Activated B cell treated with CpG ODN at 0.5 μM for 24 hours (primary cell): ENCODE data around the gene PAWR. TPM values are rescaled to one million over a fixed set of nuclear protein-coding genes. Genes with fewer than 3 reads are reported as not detected.

ENCODE experiments used
- ATAC-seq: fragments of 200-7000 bp; cut with Tn5 transposase; one replicate; pipeline ENCODE4 v1.10.0; 2021; ENCODE audit warnings: low read depth, mild to moderate bottlenecking, moderate library complexity
- CTCF ChIA-PET: fragments of 350-600 bp; sonication (Branson Sonifier 250); formaldehyde crosslinking; loops from one replicate; lab custom pipeline; 2021; ENCODE audit warnings: antibody characterized with exemption; lab: Charles Lee
- POLR2A ChIA-PET: fragments of 350-600 bp; sonication (Branson Sonifier 250); formaldehyde crosslinking; loops from one replicate; lab custom pipeline; 2021; ENCODE audit warnings: antibody characterized with exemption; lab: Charles Lee
- DNase-seq: peaks from one replicate; pipeline ENCODE4 v3.0.0; 2022
- H3K27ac Mint-ChIP-seq: one replicate; pipeline ENCODE4 v1.8.0; 2020; ENCODE audit warnings: mixed read lengths
- H3K27me3 Mint-ChIP-seq: one replicate; pipeline ENCODE4 v1.8.0; 2021; ENCODE audit warnings: mixed read lengths
- H3K36me3 Mint-ChIP-seq: one replicate; pipeline ENCODE4 v1.8.0; 2021; ENCODE audit warnings: low read depth, mixed read lengths
- H3K4me1 Mint-ChIP-seq: one replicate; pipeline ENCODE4 v1.8.0; 2021; ENCODE audit warnings: mixed read lengths
- H3K4me3 Mint-ChIP-seq: one replicate; pipeline ENCODE4 v1.8.0; 2020; ENCODE audit warnings: mild to moderate bottlenecking, mixed read lengths
- H3K9me3 Mint-ChIP-seq: one replicate; pipeline ENCODE4 v1.8.0; 2020; ENCODE audit warnings: mixed read lengths
- CTCF ChIP-seq: fragments of 200-600 bp; IDR thresholded peaks from one replicate; pipeline ENCODE4 v1.8.0; 2022; ENCODE audit warnings: antibody characterized with exemption, mild to moderate bottlenecking
- intact Hi-C: fragments of 100-400 bp; cut with micrococcal nuclease; formaldehyde crosslinking; loops from one replicate; pipeline ENCODE4 v1.15.1; 2024
- total RNA-seq: library from RNA; stranded (reverse); gene quantifications from 2 replicates; pipeline ENCODE4 v1.2.3, GENCODE V29; 2022

PAWR gene
- total RNA-seq, 1 donor from 2014 or later, result 53.1 TPM

GRCh38 chr12:79590751-79591150 lies 100.0 kb downstream of the PAWR start:
- Mint-ChIP-seq H3K36me3 (peaks cover 40% of the 10 kb centered on the region), H3K27ac (no peak overlapping the region), H3K4me3 (no peak overlapping the region), H3K9me3 (no peaks in the 10 kb centered on the region), H3K27me3 (no peaks in the 10 kb centered on the region), H3K4me1 (no peaks in the 10 kb centered on the region)
- no peak for ATAC-seq
- DNase-seq, result no peak
- TF ChIP-seq CTCF, result no peak
- intact Hi-C loops, result no loop called here
- ChIA-PET POLR2A (no interaction called here), CTCF (no interaction called here)

- H3K4me3 Mint-ChIP-seq, result no peak overlapping the region
- DNase-seq, result no peak
- no peak overlapping the region for H3K27ac Mint-ChIP-seq
- no peaks in the 10 kb centered on the region for H3K4me1 Mint-ChIP-seq
- CTCF ChIA-PET, result no interaction called here
- H3K9me3 Mint-ChIP-seq, result no peaks in the 10 kb centered on the region
- no peak for ATAC-seq
- intact Hi-C loops, result no loop called here
- TF ChIP-seq CTCF, result no peak
- peaks cover 29% of the 10 kb centered on the region for H3K36me3 Mint-ChIP-seq
- POLR2A ChIA-PET, result no interaction called here
- H3K27me3 Mint-ChIP-seq, result no peaks in the 10 kb centered on the region
Observed at GRCh38 chr12:79587368-79587767, 103.4 kb downstream of the PAWR start.

- ChIA-PET POLR2A (no interaction called here), CTCF (no interaction called here)
- DNase-seq (no peak), ATAC-seq (no peak)
- no peak for TF ChIP-seq CTCF
- H3K4me3 Mint-ChIP-seq, result no peak overlapping the region
- no peaks in the 10 kb centered on the region for H3K9me3 Mint-ChIP-seq
- H3K36me3 Mint-ChIP-seq, result peaks cover 20% of the 10 kb centered on the region
- no peak overlapping the region for H3K27ac Mint-ChIP-seq
- H3K27me3 Mint-ChIP-seq, result no peaks in the 10 kb centered on the region
- intact Hi-C loops, result no loop called here
- H3K4me1 Mint-ChIP-seq, result no peaks in the 10 kb centered on the region
Observed at GRCh38 chr12:79585147-79585546, 105.6 kb downstream of the PAWR start.

- Mint-ChIP-seq H3K4me3 (no peak overlapping the region), H3K27ac (no peak overlapping the region), H3K4me1 (no peaks in the 10 kb centered on the region), H3K36me3 (peaks cover 52% of the 10 kb centered on the region), H3K27me3 (no peaks in the 10 kb centered on the region), H3K9me3 (peaks cover 7% of the 10 kb centered on the region)
- CTCF ChIA-PET, result no interaction called here
- DNase-seq (no peak), ATAC-seq (no peak)
- TF ChIP-seq CTCF, result no peak
- intact Hi-C loops, result no loop called here
- POLR2A ChIA-PET, result no interaction called here
Observed at GRCh38 chr12:79573820-79574219, 116.9 kb downstream of the PAWR start.

GRCh38 chr12:79569679-79570078 lies 121.1 kb downstream of the PAWR start:
- Mint-ChIP-seq H3K27ac (no peak overlapping the region), H3K9me3 (peaks cover 4% of the 10 kb centered on the region), H3K27me3 (no peaks in the 10 kb centered on the region), H3K4me3 (no peak overlapping the region), H3K4me1 (peaks cover 13% of the 10 kb centered on the region), H3K36me3 (peaks cover 52% of the 10 kb centered on the region)
- intact Hi-C loops, result no loop called here
- POLR2A ChIA-PET, result no interaction called here
- ATAC-seq (no peak), DNase-seq (no peak)
- no peak for TF ChIP-seq CTCF
- CTCF ChIA-PET, result no interaction called here
